RWPE2 (cell line): Measurements from ENCODE around the gene NSUN4.
"Not testable (repeated sequence)": the region's sequence is repeated elsewhere in the genome, so short reads cannot be mapped to it uniquely, and the experiment has no call there.

Experiments used
- ATAC-seq: fragments of 200-7000 bp; cut with Tn5 transposase; 3 replicates; pipeline ENCODE4 v1.9.1; 2021; ENCODE audit warnings: low read depth
- DNase-seq: peaks from one replicate; pipeline ENCODE4 v3.0.0-alpha.2; 2020; ENCODE audit warnings: low spot score
- H3K27ac ChIP-seq: fragments of 450-650 bp; 2 replicates; pipeline ENCODE4 v1.5.1; 2017; ENCODE audit warnings: mild to moderate bottlenecking; ENCODE audit not compliant: poor library complexity, severe bottlenecking
- H3K27me3 ChIP-seq: fragments of 250-450 bp; sonication (Bioruptor Pico); 2 replicates; pipeline ENCODE4 v1.5.1; 2021; ENCODE audit warnings: mild to moderate bottlenecking, moderate library complexity; ENCODE audit not compliant: insufficient read depth, poor library complexity, severe bottlenecking
- H3K36me3 ChIP-seq: fragments of 250-450 bp; sonication (Bioruptor Pico); 2 replicates; pipeline ENCODE4 v1.5.1; 2020; ENCODE audit warnings: low read depth, mild to moderate bottlenecking, moderate library complexity
- H3K4me1 ChIP-seq: fragments of 250-450 bp; sonication (Bioruptor Pico); 2 replicates; pipeline ENCODE4 v1.5.1; 2021; ENCODE audit warnings: mild to moderate bottlenecking, moderate library complexity; ENCODE audit not compliant: insufficient read depth, poor library complexity, severe bottlenecking
- H3K4me3 ChIP-seq: fragments of 250-450 bp; sonication (Bioruptor Pico); 2 replicates; pipeline ENCODE4 v1.5.1; 2021; ENCODE audit warnings: mild to moderate bottlenecking, moderate library complexity; ENCODE audit not compliant: severe bottlenecking
- H3K9me3 ChIP-seq: fragments of 250-450 bp; sonication (Bioruptor Pico); 2 replicates; pipeline ENCODE4 v1.5.1; 2021; ENCODE audit warnings: mild to moderate bottlenecking, moderate library complexity; ENCODE audit not compliant: severe bottlenecking
- CTCF ChIP-seq: fragments of 450-650 bp; IDR thresholded peaks from one replicate; pipeline ENCODE4 v1.5.1; 2017; ENCODE audit warnings: mild to moderate bottlenecking, moderate library complexity; ENCODE audit not compliant: poor library complexity, severe bottlenecking

Gene NSUN4

GRCh38 chr1:46345281-46345680 is 4.7 kb downstream of the NSUN4 start:
- H3K27ac ChIP-seq = no peak overlapping the region
- H3K27me3 ChIP-seq = no peaks in the 10 kb centered on the region
- no peaks in the 10 kb centered on the region for H3K9me3 ChIP-seq
- DNase-seq = no peak
- TF ChIP-seq CTCF = no peak
- no peak overlapping the region for H3K4me3 ChIP-seq
- no peak for ATAC-seq
- peaks cover 63% of the 10 kb centered on the region for H3K36me3 ChIP-seq
- H3K4me1 ChIP-seq = no peaks in the 10 kb centered on the region

GRCh38 chr1:46352363-46352762 is 11.8 kb downstream of the NSUN4 start:
- Histone ChIP-seq H3K27me3 (no peaks in the 10 kb centered on the region), H3K9me3 (no peaks in the 10 kb centered on the region), H3K4me1 (no peaks in the 10 kb centered on the region), H3K36me3 (peaks cover 88% of the 10 kb centered on the region), H3K4me3 (no peak overlapping the region), H3K27ac (no peak overlapping the region)
- TF ChIP-seq CTCF = no peak
- no peak for DNase-seq
- no peak for ATAC-seq

GRCh38 chr1:46355920-46356319 is 15.3 kb downstream of the NSUN4 start:
- H3K4me1 ChIP-seq, H3K4me3 ChIP-seq, H3K27ac ChIP-seq, H3K9me3 ChIP-seq, H3K27me3 ChIP-seq, DNase-seq, ATAC-seq: not testable (repeated sequence)
- H3K36me3 ChIP-seq = peaks cover 81% of the 10 kb centered on the region

GRCh38 chr1:46362158-46362557 is 21.6 kb downstream of the NSUN4 start:
- no peak overlapping the region for H3K4me3 ChIP-seq
- no peaks in the 10 kb centered on the region for H3K4me1 ChIP-seq
- peaks cover 73% of the 10 kb centered on the region for H3K36me3 ChIP-seq
- H3K27me3 ChIP-seq = no peaks in the 10 kb centered on the region
- DNase-seq = no peak
- no peak overlapping the region for H3K27ac ChIP-seq
- no peak for ATAC-seq
- no peak for TF ChIP-seq CTCF
- no peaks in the 10 kb centered on the region for H3K9me3 ChIP-seq

DNA sequence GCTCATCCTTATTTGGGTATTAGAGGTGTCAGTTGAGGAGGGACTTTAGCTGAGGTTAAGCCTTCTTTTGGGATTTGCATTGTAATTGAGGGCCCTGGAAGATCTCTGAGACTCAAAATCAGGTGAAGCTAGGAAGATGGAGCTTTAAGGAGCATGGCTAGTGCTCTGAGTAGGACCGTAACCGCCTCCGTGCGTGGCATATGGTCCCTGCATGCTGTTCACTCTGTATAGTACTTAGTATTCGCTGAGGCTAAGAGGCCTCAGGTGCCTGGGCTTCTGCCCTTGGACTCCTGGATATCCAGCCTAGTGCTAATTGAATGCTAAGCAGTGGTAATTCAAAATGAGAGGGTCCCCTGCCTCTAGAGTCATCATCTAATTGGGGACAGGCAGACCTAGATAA is 22.5 kb downstream of the NSUN4 start:
- TF ChIP-seq CTCF = no peak
- no peaks in the 10 kb centered on the region for H3K27me3 ChIP-seq
- no peaks in the 10 kb centered on the region for H3K9me3 ChIP-seq
- peaks cover 63% of the 10 kb centered on the region for H3K36me3 ChIP-seq
- ATAC-seq = no peak
- no peak overlapping the region for H3K4me3 ChIP-seq
- DNase-seq = no peak
- H3K27ac ChIP-seq = no peak overlapping the region
- H3K4me1 ChIP-seq = no peaks in the 10 kb centered on the region
